SK-N-DZ (cell line): ENCODE measurements around the gene MAL.
A peak's percentile ranks its signal among the peaks of the same experiment; 100 is the strongest.

Experiments used
- DNase-seq: peaks from one replicate; pipeline ENCODE4 v3.0.0-alpha.2; 2015; ENCODE audit warnings: low spot score

Gene MAL

DNA sequence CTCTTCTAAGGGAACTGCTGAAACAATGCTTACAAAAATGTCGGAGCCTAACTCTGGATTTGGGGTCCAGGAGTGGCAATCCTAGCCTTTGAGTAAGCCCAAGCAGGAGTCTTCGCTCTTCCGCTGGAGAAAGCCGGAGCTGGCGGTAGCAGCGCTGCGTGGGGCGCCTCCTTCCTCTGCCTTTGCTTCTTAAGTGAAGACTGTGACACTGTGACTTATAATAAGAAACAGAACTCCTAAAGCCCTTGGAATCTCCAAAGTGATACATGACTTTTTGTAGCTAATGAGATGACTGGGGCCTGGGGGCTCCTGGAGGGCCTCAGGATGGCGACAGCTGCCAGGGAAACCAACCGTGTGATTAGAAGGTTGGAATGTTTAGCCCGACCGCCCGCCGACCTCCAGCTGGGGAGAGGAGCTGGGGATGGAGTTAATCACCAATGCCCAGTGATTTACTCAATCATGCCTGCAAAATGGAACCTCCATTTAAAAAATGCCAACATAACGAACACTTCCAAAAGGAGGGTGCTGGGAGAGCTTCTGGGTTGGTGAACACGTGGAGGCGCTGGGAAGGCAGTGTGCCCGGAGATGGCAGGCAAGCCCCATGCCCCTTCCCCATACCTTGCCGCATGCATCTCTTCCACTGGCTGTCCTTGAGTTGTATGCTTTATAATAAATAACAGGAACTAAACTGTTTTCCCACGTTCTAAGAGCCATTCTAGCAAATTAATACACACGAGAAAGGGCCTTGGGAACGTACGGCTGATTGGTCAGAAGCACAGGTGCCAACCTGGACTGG lies 29.0 kb upstream of the MAL start:
- no peak for DNase-seq

DNA sequence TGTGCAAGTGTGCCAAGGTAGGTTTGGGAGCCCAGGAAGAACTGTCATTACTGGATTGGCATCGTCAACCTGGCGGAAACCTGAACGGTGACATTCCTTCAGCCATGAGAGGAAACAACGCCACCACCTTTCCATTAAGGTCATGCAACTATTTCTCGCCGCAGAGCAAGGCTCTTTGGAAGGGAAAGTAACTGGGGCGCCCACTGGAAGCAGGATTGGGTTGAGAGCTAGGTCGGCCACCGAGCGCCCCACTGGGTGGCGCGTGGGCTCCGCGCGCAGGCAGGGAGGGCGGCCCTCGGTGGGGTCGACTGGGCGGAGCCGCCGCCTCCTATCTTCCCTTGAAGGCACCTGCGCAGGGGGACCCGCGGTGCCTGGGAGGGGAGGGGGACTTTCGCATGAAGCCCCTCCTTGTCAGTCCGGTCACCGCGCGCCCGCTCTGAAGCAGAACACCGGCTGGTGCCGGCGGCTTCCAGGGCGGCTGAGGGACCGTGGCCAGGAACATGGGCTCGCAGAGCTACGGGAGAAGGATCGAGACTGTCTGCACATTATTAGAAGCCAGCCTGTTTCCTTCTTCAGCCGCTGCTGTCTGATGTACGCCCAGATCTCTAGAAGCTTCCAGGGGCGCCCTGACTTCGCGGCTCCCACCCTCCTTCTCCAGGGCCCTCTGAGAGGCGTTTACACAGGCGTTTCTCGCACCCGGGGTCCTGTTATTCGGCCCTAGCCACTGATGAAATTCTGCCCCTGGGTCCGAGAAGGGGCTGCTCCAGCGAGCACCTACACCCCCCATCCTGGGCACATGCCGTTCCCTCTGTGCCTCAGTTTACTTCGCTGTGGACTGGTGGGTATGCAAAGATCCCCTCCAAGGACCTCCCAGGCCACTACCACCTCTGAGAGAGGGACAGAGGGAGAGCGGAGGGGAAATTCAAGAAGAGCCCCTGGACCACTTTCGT lies 27.3 kb upstream of the MAL start:
- DNase-seq = no peak

DNA sequence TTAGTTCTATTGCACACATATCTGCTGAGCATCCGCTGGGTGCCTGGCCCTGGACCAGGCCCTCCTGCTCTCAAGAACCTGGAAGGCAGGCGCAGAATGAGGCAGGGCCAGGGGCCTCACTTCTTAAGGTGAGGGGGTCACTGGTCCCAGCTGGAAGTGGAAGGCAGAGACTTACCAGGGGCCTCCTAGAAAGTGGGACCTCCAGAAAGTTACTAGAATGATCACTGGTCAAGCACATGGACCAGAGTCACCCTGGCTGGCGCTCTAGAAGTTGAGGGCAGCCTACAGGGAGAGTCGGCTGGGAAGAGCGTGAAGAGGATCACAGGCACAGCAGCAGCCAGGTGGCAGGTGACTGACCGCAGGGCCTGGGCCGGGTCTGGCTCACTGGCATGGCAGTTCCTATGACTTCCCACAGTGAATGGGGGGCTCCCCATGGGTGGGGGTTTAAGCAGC lies 26.1 kb upstream of the MAL start:
- DNase-seq = no peak

DNA sequence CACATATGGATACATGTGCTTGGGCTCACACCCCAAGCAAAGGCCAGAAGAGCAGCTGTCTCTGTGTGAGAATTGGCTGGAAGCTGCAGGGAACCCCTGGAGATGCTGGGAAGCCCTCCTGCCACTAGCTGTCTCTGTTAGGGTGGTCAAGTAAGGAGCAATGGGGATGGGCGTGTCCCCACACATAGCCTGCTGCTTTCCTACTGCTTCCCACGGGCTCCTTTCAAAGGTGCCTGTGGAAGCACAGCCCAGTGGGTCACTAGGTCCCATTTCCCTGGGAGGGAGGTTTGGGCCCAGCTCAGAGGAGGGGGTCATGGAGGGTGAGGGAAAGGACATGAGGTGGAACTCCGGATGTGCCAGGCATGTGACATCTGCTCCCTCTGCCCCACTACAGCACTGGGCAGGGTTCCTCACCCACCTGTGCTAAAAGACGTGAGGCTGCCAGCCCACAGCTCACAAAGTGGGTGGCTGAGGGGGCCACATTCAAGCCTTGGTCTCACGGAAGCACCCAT lies 24.4 kb upstream of the MAL start:
- no peak for DNase-seq

DNA sequence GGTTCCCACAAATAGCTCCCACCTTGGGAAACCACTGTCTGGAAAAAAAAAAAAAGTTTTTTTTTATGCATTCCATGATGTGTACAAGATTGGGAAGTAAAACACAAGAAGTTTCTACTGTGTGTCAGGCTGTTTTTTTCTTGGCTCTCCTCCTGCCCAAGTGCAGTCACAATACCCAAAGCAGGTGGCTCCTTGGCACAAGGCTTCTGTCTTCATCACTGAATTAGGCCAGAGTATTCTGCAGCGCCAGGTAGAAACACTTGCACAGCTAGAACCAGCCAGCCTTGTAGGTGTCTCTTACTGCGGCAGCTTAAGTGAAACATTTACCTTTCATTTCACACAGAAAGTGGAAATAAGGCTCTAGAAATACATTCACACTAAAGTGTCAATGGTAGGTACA lies 23.8 kb upstream of the MAL start:
- no peak for DNase-seq

DNA sequence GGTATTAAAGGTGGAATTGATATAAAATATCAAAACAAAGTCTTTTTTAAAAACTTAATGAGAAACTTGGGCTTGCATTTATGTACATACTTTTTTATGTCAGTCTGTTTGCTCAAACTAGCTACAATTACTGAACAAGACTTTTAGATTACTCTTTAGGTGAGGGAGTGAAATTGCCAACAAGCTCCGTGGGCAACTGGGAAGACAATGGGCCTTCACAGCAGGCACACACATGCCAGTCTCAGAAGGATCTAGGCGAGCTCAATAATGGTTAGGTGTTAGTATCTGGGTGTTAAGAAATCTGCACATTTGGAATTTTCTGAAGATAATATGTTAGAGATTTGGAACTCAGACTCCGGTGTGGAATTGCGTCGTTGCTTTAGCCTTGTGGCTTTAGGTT lies 23.0 kb upstream of the MAL start:
- DNase-seq = no peak

DNA sequence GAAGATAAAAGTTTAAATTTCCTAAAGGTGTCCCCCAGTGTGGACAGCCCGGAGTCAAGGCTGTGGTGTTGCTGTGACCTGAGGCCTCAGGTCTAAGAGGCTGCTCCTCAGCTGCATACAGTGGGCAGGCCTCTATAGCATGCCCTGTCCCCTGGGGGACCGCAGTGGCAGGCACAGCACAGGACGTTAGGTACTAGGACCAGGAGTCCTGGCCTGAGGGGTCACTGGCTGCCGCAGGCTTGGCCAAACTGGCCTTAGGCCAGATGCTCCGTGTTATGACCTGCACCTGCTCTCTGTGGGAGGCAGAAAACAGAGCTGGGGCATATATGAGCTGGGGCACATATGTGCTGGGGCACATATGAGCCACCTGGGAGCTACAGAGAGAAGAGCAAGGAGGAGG lies 21.2 kb upstream of the MAL start:
- DNase-seq = no peak

DNA sequence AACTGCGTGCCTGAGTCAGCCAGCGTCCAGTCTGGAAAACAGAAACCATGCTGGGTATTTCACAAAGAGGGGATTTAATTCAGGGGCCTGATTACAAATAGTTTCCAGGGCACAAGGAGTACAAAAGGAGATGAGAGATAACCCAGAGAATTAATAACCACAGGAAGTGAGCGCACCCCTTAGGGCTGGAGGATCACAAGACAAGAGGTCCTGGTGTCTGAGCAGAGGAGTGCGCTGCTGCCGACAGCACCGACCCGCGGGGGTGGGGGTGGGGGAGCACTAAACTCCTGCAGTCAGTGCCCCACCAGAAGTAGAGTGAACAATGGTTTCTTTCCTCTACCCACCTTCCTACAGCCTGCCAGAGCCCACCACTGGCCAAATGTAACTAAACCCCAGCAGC lies 20.8 kb upstream of the MAL start:
- no peak for DNase-seq

DNA sequence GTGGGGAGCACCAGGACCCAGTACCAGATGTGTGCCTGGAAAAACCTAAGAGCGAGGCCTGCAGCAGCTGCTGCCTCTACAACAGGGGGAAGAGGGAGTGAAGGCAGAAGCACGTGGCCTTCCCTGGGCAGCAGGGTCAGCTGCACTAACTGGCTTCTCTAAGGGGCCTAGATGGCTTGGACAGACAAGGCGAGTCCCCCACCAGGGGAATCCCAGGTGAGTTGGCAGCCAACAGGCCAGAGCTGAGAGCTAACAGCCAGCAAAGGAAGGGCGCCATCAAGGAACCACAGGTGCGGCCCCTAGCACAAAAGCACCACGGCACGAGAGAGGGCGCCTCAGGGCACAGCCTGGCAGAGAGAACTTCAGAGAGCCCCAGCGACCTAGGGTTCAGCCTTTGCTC lies 19.8 kb upstream of the MAL start:
- DNase-seq = no peak

DNA sequence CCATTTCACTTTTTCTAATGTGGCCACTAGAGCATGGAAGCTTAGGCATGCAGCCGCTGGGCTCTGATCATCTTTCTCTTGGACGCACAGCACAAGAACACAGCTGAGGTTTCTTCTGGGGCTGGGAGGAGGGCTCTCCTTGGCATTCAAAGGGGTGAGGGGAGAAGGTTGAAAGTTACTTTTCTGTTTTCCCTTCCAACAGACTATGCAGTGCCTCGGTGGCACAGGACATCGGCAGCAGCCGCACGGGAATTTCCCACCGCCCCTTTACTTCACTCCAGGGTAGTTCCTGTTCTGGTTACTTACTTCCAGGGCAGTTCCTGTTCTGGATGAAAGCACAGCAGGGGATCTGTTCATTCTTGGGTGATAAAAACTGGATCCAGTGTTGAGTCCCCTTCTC lies 18.9 kb upstream of the MAL start:
- DNase-seq = no peak

DNA sequence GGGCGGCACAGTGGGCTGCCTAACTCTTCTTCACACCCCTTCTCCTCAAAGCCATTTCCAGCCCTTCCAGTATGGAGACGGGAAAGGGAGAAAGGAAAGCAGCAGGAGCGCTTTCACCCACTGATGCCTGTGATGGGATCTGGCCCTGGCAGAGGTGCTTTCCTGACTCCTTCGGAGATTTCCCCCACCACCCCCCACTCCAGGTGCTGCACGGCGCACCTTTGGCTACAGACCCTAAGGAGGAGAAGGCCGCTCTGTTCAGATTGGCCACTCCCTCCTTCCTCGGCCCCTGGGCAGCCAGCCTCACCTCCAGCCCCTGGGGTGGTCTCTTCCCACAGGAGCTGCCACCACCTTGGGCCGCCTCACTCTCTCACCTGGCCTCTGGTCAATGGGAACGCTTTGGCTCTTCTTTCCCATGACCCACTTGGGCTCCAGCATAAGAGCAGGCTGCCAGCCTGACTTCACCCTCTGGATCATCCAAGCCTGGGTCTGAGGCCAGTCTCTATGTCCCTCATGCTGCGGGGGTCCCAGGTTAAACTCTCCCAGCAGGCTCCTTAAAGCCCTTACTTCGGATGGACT lies 18.4 kb upstream of the MAL start:
- no peak for DNase-seq

DNA sequence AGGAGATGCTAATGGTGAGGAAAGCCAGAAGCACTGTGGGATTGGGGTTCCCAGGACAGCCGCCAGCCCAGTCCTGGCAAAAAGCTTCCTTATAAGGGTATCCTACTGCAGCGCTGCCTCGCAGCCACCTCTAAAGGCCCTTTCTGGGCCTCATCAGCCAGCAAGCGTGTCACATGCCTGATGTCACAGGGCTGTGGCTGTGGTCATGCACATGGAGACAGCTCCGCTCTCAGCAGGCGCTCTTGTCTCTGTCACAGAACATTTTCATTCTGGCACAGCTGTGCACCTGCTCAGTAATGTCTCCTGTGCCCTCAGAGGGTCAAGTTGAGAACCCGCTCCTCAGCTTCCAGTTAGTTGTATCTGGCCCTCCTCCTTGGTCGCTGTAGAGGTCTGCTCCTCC lies 17.7 kb upstream of the MAL start:
- peak; percentile 60 for DNase-seq

DNA sequence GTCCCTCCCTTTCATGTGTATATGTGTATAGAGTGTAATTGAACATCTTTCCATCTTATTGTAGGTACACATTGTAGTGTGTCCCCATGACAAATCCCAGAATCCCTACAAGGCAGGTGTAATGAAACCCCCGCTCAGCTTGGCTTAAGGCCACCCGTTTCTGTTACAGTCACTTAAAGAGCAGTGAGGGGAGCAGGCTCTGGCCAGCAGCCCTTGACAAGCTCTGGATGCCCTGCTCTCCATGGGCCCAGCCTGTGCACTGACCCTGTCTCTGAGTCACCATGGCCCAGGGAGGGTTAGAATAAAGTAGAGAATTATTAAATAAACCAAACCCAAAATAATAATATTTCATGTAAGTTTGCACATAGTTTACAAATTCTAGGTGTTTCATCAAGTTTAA lies 17.2 kb upstream of the MAL start:
- no peak for DNase-seq

DNA sequence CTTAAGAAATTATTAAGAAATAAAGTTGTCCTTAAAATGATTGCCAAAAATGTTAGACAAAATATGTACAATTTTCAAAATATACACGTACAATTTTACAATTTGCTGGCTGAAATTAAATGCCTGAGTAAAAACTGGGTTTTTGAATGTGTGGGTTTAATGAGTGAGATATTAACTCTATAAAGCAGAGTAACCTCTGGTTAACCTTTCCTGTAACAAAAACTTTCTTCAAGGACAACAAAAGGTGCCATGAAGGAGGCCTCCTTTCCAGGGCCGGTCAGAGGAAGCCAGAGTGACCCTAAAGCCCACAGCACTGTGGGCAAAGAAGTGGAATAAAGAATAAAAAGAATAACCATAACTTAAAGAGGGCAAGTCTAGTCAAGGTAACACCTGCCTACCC lies 16.5 kb upstream of the MAL start:
- no peak for DNase-seq

DNA sequence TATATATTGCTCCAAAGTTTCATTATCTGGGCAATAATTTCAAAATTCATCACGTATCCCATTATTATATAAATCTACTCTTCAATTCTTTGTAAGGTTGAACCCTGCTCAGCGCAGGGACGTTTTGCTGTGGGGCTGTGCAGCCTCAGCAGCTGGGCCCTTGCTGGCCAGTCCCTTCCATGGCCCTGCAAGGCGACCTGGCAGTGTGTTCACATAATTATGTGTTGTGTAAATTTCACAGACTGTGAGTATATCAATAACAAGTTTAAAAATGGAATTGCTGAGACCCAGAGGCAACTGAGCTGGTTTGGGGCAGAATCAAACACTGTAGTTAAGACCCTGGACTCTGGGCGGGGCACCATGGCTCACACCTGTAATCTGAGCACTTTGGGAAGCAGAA lies 16.1 kb upstream of the MAL start:
- no peak for DNase-seq

DNA sequence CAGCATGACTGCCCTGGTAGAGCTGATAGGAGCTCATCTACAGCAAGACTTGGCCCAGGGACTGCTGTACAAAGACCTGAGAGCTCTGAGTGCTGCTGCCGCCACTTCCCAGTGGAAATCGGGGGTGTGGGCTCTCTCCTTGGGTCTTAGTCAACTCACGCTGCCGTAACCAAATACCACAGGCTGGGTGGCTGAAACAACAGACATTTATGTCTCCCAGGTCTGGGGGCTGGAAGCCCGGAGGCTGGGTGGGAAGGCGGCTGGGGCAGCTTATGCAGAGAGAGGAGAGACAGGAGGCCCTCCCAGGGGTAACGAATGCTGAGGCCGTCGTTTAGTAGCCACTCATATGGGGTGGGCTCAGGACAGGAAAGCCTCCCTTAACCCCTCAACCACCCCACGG lies 15.4 kb upstream of the MAL start:
- no peak for DNase-seq

DNA sequence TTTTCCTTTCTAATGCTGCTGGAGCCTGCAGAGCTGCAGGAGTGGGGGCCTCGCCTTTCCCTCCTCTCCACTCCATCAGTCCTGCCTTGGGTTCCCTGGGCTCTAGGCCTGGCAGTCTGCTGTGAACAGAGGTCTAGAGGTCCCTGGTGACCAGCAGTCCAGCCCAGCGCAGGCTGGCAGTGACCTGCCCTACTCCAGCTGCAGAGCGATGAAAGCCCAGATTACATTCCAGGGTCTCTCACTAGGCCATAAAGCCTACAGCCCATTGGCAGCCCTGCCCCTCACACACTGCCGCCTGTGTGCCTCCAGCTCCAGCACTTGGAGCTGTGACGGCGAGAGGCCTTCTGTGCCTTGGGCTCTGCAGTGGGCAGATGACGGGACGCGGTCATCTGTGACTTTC lies 14.8 kb upstream of the MAL start:
- DNase-seq = no peak

DNA sequence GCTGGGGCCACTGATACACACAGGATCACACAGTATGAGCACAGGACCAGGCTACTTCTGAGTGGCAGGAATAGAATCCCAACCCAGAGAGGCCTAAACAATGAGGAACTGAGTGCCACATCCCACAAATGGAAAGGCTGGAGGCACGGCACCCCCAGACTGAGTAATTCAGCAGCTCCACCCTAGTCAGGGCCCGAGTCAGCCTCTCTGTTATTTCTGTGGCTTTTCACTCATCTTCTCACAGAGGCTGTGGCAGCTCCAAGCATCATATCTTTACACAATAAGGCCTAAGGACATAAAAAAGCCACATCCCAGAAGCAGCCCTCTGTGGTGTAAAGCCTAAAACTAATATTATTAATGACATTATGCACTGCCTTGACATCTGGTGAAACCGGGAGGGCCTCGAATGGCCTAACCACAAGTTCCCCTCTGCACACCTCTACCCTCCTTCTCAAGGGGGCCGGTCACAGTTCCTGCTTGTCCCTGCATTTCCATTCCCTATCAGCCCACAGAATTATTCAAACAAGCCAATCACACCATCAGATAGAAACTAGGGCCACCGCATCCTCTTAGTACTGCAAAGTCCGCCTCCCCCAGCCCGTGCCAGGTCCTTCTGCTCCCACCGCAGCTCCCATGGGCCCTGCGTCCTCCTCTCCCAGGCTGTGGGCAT lies 12.5 kb upstream of the MAL start:
- no peak for DNase-seq

DNA sequence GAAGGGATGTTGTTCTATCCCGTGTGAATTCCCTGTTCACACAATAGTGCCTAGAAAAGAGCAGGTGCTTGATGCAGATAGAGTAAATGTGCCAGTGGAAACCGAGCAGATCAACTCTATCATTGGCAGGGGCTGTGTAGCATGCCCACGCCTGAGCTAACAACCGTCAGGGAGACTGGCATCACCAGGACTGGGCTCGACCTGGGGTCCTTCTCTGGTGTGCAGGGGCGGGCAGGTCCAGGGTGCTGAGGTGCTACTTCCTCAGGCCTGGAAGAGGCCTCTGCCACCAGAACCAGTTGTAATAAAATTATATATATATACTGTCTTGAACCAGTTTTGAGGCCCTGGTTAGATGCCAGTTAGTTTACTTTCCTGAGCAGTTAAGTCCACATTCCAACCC lies 11.8 kb upstream of the MAL start:
- no peak for DNase-seq

DNA sequence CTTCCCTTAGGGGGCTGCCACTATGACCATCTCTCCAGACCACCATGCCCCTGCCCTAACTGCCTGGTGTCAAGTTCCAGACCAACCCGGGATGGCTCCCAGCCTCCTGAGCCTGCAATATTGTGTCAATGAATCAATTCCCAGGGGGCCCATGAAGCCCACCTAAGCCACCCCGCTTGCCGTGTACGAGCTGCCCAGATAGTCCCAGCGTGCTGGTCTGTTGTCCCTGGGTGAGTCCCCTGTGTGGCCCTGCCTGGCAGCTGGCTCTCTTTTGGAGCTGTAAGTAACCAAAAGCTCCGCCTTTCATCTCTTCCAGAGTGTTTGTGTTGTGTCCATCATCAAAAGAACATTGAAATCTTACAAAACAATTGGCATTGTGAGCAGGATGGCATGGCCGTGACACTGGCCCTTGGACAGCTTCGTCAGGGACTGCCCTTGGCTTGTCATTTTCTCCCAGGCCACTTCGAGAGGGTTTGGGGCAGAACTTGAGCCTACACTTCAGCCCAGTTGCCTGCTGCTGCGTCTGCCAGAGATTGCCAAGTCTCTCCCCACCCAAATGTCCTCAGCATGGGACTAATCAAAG lies 11.3 kb upstream of the MAL start:
- no peak for DNase-seq

DNA sequence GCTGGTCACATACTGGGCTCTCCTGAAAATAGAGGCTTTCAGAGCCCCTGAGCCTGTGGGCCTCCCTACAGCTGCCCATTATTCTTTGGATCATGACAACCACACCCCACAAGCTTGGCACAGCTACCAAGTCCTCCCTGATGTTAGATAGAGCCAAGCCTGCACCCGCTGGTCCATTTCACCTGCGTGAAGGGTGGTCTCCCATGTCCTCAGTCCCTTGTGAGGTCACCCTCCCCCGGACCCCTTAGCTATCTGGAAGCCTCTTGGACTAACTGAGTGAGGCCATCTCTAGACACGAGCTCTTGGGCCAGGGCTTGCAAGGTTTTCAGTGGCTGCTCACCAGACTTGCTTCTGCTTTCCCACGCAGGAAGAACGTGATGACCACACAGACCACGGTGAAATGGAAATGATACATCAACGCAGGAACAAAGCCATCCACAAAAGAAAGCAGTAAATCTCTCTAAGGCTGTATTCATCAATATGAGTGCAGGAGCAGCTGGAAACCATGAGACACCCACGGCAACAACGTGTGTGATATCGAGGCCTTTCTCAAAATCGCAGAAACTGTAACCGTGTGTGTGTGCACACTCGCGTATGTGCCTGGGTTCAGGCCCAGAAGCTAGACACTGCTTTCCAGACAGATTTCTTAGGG lies 10.1 kb upstream of the MAL start:
- no peak for DNase-seq
